HG03432 (cell line): ENCODE results near the gene LRFN5.
"Not testable (repeated sequence)": the region's sequence is repeated elsewhere in the genome, so short reads cannot be mapped to it uniquely, and the experiment has no call there.

ENCODE experiments used
- ATAC-seq: cut with Tn5 transposase; IDR thresholded peaks from one replicate; pipeline ENCODE4 v1.9.1; 2021; ENCODE audit warnings: mild to moderate bottlenecking, moderate library complexity; ENCODE audit not compliant: unreplicated experiment

LRFN5 gene

GRCh38 chr14:41878321-41878720 is 271.6 kb downstream of the LRFN5 start:
- ATAC-seq, result no peak

DNA sequence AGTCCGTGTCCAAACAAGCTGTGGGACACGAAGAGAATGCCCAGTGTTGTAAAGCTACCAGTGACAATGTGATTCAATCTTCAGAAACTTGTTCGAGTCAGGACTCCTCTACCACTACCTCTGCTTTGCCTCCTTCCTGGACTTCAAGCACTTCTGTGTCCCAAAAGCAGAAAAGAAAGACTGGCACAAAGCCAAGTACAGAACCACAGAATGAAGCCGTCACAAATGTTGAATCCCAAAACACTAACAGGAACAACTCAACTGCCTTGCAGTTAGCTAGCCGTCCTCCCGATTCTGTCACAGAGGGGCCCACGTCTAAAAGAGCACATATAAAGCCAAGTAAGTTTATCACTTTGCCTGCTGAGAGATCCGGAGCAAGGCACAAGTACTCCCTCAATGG is 284.9 kb downstream of the LRFN5 start:
- no peak for ATAC-seq

DNA sequence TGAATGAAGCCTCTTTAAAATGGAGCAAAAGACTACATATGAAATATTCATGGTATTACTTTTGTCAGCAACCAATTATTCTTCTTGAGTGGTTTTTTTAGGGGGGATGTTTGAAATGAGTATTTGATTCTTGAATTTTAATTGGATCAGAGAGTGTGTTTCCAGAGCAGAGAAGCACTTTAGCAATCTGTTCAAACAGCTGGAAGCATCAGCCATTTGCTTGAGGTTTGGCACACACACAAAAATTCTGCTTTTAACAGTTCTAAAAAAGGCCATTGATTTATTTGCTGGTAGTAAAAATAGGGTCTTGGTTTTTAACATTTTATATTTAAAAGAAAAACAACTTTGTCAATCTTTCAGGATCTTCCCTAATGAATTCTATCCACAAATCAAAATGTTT is 292.7 kb downstream of the LRFN5 start:
- no peak for ATAC-seq

GRCh38 chr14:41900644-41901043 is 294.0 kb downstream of the LRFN5 start:
- no peak for ATAC-seq

DNA sequence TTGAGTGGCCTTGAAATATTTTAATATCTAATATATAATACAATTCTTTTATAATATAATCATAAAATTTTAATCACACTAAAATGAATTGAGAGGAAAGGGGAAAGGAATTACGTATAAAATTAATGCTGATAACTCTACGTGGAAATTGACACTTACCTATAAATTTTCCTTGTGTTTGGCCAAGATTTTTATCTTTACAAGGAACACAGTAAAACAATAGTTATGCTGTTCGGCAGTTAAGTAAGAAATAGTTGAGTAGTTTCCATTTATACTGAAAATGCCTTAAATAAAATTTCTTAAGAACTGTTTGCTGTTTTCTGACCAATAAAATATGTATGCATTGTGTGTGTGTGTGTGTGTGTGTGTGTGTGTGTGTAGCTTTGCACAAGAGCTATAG is 294.4 kb downstream of the LRFN5 start:
- ATAC-seq, result no peak

DNA sequence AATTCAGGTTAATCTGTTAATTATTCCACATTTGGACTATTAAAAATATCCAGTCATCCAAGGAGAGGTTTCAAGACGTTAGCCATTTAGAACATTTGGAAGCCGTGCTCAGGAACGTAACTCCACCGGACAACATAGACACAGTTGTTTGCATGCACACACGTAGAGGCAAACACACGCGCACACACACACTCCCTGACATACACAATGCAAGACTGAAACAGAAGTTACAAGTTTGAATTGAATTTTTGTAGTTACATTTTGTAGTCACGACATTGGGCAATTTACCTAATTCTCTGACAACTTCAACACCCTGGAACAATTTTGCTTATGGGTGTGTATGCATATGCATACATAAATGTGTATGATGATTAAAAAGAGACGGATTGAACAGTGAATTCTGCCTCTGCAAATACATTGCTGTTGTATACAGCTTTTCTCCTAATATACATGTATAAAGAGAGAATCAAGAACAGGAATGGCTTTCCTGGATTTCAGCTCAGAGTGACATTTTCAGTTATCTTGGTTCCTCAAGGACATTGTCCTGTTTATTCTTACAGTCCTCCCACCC is 298.8 kb downstream of the LRFN5 start:
- ATAC-seq, result no peak

DNA sequence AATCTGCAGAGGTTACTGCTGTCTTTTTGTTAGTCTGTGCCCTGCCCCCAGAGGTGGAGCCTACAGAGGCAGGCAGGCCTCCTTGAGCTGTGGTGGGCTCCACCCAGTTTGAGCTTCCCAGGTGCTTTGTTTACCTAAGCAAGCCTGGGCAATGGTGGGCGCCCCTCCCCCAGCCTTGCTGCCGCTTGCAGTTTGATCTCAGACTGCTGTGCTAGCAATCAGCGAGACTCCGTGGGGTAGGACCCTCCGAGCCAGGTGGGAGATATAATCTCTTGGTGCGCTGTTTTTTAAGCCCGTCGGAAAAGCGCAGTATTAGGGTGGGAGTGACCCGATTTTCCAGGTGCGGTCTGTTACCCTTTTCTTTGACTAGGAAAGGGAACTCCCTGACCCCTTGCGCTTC is 304.5 kb downstream of the LRFN5 start:
- not testable (repeated sequence) for ATAC-seq

DNA sequence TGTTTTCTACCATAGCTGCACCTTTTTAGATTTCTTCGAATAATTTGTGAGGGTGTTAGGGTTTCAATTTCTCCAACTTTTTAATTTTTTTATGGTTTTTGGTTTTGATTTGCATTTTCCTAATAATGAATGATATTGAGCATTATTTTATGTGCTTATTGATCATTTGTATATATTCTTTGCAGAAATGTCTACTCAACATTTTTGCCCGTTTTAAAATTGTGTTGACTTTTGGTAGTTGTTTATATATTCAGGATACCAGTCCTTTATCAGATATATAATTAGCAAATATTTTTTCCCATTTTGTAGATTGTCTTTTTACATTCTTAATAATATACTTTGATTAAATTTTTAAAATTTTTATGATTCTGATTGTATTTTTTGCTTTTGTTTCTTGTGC is 306.7 kb downstream of the LRFN5 start:
- no peak for ATAC-seq

DNA sequence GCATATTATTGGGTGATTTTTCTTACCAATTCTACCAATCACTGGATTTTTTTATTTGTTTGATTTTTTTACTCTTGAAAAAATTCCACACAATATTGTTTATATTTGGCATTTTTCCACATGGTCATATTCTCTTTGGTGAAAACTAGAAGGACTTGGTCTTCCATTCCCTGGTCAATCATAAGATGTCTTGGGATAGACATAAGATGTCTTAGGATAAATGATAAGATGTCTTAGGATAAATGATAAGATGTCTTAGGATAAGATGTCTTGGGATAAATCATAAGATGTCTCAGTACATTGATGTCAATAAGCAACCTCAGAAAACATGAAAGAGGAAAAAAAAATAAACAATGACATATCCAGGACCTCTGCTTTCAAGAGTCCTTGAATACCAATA is 309.1 kb downstream of the LRFN5 start:
- no peak for ATAC-seq

DNA sequence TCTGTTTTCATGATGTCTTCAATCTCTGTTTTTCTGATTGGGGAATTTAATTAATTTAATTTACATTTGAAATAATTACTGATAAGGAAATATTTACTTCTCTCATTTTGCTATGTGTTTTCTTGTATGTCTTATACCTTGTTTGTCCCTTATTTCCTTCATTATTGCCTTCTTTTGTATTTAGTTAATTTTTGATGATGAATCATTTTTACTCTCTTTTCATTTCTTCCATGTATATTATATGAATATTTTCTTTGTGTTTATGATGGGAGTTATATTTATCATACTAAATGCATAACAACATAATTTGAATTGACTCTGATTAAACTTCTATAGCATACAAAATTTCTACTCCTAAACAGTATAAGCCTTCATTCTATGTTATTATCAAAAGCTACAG is 309.6 kb downstream of the LRFN5 start:
- ATAC-seq, result no peak

DNA sequence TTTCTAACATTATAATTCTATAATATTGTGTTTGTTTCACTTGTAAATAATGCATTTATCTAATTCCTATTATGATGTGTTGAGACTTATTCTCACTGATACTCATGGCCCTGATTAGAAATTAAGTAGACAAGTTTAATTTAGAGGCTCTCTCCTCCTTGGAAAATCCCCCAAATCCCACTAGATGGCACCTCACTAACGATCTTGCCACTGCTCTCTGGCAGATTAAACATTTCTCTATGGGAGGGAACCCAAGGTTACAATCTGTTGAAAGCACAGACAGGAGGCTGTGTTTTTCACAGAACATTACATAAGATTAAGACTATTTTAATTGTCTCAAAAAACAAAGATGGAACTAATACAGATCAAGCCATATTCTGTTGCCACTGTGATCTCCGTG is 318.7 kb downstream of the LRFN5 start:
- ATAC-seq, result no peak

DNA sequence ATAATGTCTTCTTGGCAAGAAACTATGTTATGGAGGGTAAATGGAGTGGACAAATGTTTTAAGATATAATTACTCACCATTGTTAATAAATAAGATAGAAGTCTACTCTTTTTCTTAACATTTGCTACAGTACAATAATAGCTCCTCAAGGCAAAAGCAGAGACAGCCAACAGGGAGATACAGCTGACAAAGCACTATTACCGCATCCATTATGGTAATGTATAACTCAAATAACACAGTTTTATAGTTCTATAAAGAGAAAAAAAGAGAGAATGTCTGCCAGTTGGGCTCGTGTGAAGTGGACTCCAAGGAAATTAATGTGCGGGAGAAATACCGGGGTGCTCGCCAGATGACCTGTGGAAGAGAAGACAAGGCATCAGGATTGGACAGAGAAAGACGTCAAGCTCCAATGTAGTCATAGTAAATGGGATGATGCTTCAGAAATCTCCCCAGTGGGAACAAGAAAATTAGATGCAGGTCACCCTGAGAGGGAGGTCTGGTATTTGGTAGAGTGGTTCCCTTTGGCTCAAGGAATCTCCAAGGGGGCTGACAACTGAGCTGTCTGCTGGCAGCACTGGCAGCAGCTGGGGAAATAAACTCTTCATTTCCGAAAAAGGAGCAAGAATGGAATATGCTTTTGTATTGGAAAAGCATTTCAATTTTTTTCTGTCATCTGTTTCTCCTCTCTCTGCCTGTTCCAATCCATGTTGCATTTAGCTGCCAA is 343.9 kb downstream of the LRFN5 start:
- ATAC-seq, result no peak
